Brain microvascular endothelial cell (primary cell): ENCODE measurements around the gene SPTBN5.

Source experiments
- DNase-seq: peaks from one replicate; pipeline ENCODE4 v3.0.0-alpha.2; 2020
- H3K27ac ChIP-seq: fragments of 250-450 bp; sonication (Bioruptor Pico); 2 replicates; pipeline ENCODE4 v1.5.1; 2020; ENCODE audit warnings: mild to moderate bottlenecking, moderate library complexity
- H3K27me3 ChIP-seq: fragments of 250-450 bp; sonication (Bioruptor Pico); replicated peaks from 2 replicates; pipeline ENCODE4 v1.5.1; 2020; ENCODE audit warnings: mild to moderate bottlenecking
- H3K36me3 ChIP-seq: fragments of 250-450 bp; sonication (Bioruptor Pico); replicated peaks from 2 replicates; pipeline ENCODE4 v1.5.1; 2020; ENCODE audit warnings: mild to moderate bottlenecking
- H3K4me3 ChIP-seq: 2 replicates; pipeline ENCODE4 v1.5.1; 2011; ENCODE audit warnings: low read depth, mild to moderate bottlenecking, control low read depth, low read length, moderate library complexity
- CTCF ChIP-seq: IDR thresholded peaks from 2 replicates; pipeline ENCODE4 v1.5.1; 2011; ENCODE audit warnings: low read depth, mild to moderate bottlenecking, moderate library complexity, low read length, control low read depth, inconsistent platforms; ENCODE audit errors: missing control alignments
- in situ Hi-C: cut with HindIII; loops from 2 replicates; pipeline ENCODE4 v1.10.0; 2017; ENCODE audit warnings: low sequenced_read_pairs, low pct_ligation_motif_present

The SPTBN5 gene

DNA sequence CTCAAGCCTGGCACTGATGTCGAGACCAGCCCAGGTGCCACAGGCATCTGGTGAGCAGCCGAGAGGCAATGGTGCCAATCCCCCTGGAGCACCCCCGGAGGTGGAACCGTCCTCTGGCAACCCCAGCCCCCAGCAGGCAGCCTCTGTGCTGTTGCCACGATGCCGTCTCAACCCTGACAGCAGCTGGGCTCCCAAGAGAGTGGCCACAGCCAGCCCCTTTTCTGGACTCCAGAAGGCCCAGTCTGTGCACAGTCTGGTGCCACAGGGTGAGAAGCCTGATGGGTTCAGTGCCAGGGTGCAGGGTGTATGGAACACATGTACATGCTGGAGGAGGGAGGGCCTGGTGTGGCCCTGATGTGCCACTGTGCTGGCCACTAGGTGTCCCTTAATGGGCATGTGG is 70.9 kb downstream of the SPTBN5 start:
- Histone ChIP-seq H3K27me3 (no peaks in the 10 kb centered on the region), H3K4me3 (no peak overlapping the region), H3K27ac (no peak overlapping the region), H3K36me3 (peaks cover 66% of the 10 kb centered on the region)
- in situ Hi-C loops = no loop called here
- no peak for DNase-seq
- no peak for TF ChIP-seq CTCF

GRCh38 chr15:41822471-41822870 is 71.4 kb downstream of the SPTBN5 start:
- in situ Hi-C loops = no loop called here
- TF ChIP-seq CTCF = no peak
- Histone ChIP-seq H3K36me3 (peaks cover 71% of the 10 kb centered on the region), H3K27me3 (no peaks in the 10 kb centered on the region), H3K4me3 (no peak overlapping the region), H3K27ac (no peak overlapping the region)
- no peak for DNase-seq

GRCh38 chr15:41821831-41822230 is 72.0 kb downstream of the SPTBN5 start:
- in situ Hi-C loops = no loop called here
- no peak overlapping the region for H3K4me3 ChIP-seq
- DNase-seq = no peak
- no peaks in the 10 kb centered on the region for H3K27me3 ChIP-seq
- H3K27ac ChIP-seq = no peak overlapping the region
- peaks cover 76% of the 10 kb centered on the region for H3K36me3 ChIP-seq
- no peak for TF ChIP-seq CTCF

DNA sequence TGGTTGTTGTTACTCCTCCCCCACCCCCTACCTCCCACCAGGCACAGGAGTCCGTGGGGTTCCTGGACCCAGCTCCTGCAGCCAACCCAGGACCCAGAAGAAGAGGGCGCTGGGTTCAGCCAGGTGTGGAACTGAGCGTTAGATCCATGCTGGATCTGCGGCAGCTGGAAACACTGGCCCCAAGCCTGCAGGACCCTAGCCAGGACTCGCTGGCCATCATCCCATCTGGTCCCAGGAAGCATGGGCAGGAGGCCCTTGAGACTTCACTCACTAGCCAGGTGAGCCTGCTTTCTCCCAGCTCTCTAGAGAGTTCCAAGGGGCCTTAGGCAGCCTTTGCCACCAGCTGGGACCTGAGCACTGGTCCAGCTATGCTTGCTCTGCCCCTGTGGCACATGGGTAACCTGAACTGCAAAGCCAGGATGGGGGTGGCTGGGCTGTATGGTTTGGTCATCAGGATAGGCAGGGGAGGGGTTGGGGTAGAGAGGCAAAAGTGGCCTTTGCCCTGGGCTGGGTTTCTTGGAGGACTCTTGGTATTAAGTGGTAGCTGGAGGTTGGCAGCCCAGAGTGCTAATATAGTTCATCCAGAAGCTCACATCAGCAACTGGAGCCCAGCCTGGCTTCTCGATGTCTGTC is 72.9 kb downstream of the SPTBN5 start:
- Histone ChIP-seq H3K27me3 (no peaks in the 10 kb centered on the region), H3K27ac (no peak overlapping the region), H3K4me3 (no peak overlapping the region), H3K36me3 (peaks cover 84% of the 10 kb centered on the region)
- in situ Hi-C loops = no loop called here
- no peak for TF ChIP-seq CTCF
- no peak for DNase-seq

- in situ Hi-C loops = no loop called here
- no peak for TF ChIP-seq CTCF
- no peaks in the 10 kb centered on the region for H3K27me3 ChIP-seq
- no peak overlapping the region for H3K27ac ChIP-seq
- no peak overlapping the region for H3K4me3 ChIP-seq
- peaks cover 88% of the 10 kb centered on the region for H3K36me3 ChIP-seq
- no peak for DNase-seq
Observed at GRCh38 chr15:41819455-41820050, 74.3 kb downstream of the SPTBN5 start.

DNA sequence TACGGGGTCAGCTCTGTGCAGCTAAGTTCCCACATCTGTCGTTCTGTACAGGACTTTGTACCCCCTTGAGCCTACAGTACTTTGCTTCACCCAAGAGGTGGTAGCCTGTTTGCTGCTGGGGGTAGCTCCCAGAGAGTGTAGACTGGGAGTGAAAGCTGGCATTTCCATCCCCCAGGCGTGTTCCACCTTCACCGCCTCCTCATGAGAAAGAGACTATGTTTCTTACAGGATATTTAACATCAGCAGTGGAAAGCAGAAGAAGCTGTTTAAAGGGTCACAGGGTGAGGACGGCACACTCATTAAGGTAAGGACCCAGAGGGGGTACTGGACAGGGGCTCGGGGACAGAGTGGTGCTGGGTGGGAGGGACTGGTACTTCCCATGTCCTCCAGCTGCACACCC is 76.1 kb downstream of the SPTBN5 start:
- Histone ChIP-seq H3K36me3 (peaks cover 90% of the 10 kb centered on the region), H3K27me3 (no peaks in the 10 kb centered on the region), H3K27ac (no peak overlapping the region), H3K4me3 (no peak overlapping the region)
- TF ChIP-seq CTCF = no peak
- DNase-seq = no peak
- in situ Hi-C loops = no loop called here
